Measurements from ENCODE around the gene SCAF4.
A peak's percentile ranks its signal among the peaks of the same experiment; 100 is the strongest.
"Not testable (repeated sequence)": the region's sequence is repeated elsewhere in the genome, so short reads cannot be mapped to it uniquely, and the experiment has no call there.

SCAF4 gene

DNA sequence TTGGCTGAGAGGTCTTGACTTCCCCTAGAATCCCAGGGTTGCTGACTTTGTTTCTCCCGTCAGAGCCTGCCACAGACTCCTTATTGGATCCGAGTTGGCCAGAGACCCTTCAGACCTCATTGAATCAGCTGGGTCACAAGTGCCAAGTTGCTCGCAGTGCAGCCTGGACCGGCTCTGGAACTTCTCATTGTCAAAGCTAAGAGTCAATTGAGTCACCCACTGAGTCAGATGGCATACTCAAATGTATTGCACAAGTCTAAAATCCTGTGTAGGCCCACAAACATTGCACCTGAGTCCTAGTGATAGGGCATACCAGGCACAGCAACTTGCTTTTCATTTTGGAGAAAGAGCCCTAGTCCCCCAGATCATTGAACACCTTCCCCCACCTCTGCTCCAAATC lies 20.4 kb upstream of the SCAF4 start:
- Mint-ChIP-seq H3K4me1 (no peaks in the 10 kb centered on the region), H3K27me3 (no peaks in the 10 kb centered on the region), H3K27ac (peak overlapping the region in 1 of 2 donors; percentile 27), H3K4me3 (no peak overlapping the region), H3K9me3 (no peaks in the 10 kb centered on the region)
- no peak for DNase-seq
- ATAC-seq, result no peak

DNA sequence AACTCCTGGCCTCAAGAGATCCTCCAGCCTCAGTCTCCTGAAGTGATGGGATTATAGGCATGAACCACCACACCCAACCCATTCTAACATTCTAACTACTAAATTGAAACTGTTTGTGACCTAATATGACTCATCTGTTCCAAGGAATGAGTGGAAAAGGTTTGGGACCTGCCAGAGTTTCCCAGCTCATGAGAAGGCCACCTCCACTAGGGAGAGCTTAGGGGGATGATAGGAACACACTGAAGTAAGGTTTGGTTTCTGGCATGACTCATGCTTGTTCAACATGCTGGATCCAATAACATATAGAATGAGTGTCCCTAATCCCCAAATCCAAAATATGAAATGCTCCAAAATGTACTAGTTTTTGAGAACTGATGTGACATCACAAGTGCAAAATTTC lies 18.9 kb upstream of the SCAF4 start:
- DNase-seq (no peak), ATAC-seq (no peak)
- H3K27ac Mint-ChIP-seq, result no peak overlapping the region
- H3K4me3 Mint-ChIP-seq, result no peak overlapping the region
- H3K9me3 Mint-ChIP-seq, result peaks cover 6 to 7% of the 10 kb centered on the region in 2 donors
- H3K27me3 Mint-ChIP-seq, result no peaks in the 10 kb centered on the region
- no peaks in the 10 kb centered on the region for H3K4me1 Mint-ChIP-seq

DNA sequence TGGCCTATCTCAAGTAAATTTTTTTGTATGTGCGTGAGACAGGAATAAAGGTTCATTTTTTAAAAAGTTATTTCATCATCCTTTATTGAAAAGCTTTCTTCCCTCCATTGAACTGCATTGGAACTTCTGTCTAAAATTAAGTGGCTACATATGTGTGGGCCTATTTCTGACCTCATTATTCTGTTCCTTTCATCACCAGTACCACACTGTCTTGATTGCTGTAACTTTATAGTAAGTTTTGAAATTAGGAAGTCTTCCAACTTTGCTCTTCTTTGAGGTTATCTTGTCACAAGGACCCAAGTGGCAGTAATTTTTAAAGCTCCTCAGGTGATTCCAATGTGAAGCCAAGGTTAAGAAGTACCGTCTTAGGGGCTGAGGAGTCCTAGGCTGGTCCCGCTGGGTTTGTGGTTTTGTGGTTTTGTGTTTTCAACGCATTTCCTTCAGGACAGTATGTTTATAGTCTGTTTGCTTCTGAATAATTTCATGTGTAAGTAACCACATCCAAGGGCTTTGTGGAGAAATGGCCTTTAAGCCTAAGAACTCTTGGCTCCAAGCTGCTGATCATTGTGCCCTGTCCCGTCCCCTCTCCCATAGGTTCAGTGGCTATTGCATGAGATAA lies 12.4 kb upstream of the SCAF4 start:
- ATAC-seq, result no peak
- H3K4me3 Mint-ChIP-seq, result no peak overlapping the region

DNA sequence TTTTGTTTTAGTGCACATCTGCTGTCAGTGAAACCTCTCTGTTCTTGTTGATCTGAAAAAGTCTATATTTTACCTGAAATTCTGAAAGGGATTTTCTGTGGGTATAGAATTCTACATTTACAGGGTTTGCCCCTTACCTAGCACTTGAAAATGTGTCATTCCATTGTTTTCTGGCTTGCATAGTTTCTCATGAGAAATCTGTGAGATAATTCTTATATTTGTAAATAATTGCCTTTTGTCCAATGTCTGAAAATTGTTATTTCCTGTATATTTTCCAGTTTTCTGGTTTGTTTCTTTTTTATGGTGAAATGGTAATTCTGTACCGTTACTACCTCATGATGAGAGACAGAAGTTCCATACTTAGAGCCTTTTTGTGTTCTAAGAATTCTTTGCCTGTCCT lies 11.8 kb upstream of the SCAF4 start:
- H3K27ac Mint-ChIP-seq, result peak overlapping the region in 1 of 2 donors; percentile 65
- no peak for ATAC-seq
- peaks cover 6% of the 10 kb centered on the region for H3K4me1 Mint-ChIP-seq
- H3K4me3 Mint-ChIP-seq, result no peak overlapping the region
- H3K9me3 Mint-ChIP-seq, result peaks cover 12 to 14% of the 10 kb centered on the region in 2 donors
- DNase-seq, result no peak
- no peaks in the 10 kb centered on the region for H3K27me3 Mint-ChIP-seq

More for the DNA sequence above, 12.4 kb upstream of the SCAF4 start:
- peak overlapping the region in 1 of 2 donors; percentile 46 for H3K27ac Mint-ChIP-seq
- H3K4me1 Mint-ChIP-seq, result peaks cover 6% of the 10 kb centered on the region
- no peaks in the 10 kb centered on the region for H3K27me3 Mint-ChIP-seq
- peaks cover 12 to 14% of the 10 kb centered on the region in 2 donors for H3K9me3 Mint-ChIP-seq
- no peak for DNase-seq

DNA sequence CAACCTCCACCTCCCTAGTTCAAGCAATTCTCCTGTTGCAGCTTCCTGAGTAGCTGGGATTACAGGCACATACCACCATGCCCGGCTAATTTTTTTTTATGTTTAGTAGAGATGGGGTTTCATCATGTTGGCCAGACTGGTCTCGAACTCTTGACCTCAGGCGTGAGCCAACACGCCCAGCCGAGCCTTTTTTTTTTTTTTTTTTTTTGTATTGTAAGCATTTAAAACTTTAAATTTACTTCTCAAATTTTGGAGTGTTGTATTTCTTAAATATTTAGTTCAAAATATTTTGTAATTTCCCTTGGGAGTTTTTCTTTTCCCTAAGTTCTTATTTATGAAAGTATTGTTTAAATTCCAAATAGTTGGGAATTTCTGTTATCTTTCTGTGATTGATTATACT lies 9.2 kb upstream of the SCAF4 start:
- H3K27me3 Mint-ChIP-seq, result no peaks in the 10 kb centered on the region

DNA sequence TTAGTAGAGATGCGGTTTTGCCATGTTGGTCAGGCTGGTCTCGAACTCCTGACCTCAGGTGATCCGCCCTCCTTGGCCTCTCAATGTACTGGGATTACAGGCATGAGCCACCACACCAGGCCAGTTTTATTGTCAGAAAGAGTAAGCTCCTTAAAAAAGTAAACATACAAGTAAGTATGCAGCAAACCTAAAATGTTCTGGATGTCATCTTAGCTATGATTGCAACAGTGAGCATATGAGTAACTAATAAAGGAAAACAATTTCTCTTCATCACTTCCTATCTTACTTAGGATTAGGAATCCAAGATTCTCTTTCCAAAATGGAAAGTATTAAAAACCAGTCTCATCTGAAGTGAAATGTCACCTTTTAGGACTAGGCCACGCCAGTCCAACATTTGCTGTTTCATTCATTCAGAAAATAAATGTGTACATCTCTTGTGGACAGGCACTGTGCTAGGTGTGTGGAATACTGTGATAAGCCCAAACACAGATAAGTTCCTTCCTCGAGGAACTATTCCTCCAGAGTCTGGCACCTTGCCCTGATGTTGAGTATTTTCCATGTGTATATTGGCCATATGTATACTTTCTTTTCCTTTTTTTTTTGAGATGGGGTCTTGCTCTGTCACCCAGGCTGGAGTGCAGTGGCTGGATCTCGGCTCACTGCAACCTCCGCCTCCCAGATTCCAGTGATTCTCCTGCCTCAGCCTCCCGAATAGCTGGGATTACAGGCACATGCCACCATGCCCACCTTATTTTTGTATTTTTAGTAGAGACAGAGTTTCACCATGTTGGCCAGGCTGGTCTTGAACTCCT lies 5.9 kb upstream of the SCAF4 start:
- not testable (repeated sequence) for ATAC-seq, H3K27ac Mint-ChIP-seq, H3K4me1 Mint-ChIP-seq, H3K9me3 Mint-ChIP-seq, DNase-seq, H3K27me3 Mint-ChIP-seq, H3K4me3 Mint-ChIP-seq

More for the DNA sequence above, 9.2 kb upstream of the SCAF4 start:
- H3K4me3 Mint-ChIP-seq, result no peak overlapping the region
- H3K27ac Mint-ChIP-seq, result no peak overlapping the region
- DNase-seq (no peak), ATAC-seq (no peak)
- peaks cover 6% of the 10 kb centered on the region for H3K4me1 Mint-ChIP-seq
- H3K9me3 Mint-ChIP-seq, result peaks cover 9% of the 10 kb centered on the region in 2 donors

DNA sequence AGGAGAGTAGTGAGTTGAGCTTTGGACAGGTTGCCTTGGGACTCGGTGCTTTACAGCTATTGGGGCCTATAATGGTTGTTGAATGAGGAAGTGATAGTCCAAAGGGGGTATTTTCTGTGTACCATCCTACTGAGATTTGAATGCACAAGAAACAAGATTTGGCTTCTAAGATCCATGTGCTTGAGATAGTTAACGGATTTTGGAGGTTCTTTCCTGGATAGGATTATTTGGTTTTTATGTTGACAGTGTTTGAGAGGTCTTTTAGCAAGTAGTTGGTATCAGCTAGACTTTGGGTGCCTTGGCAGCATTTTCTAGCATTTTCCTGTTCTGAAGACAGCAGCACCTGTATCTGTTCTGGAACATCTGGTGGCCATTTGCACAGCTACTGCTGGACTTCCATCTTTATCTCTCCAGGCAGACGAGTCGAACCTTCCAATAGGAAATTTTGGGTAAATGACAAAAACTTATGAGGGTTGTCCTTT lies 3.6 kb upstream of the SCAF4 start:
- Mint-ChIP-seq H3K9me3 (no peaks in the 10 kb centered on the region), H3K27me3 (no peaks in the 10 kb centered on the region), H3K4me3 (no peak overlapping the region), H3K27ac (no peak overlapping the region), H3K4me1 (no peaks in the 10 kb centered on the region)
- ATAC-seq (no peak), DNase-seq (no peak)

DNA sequence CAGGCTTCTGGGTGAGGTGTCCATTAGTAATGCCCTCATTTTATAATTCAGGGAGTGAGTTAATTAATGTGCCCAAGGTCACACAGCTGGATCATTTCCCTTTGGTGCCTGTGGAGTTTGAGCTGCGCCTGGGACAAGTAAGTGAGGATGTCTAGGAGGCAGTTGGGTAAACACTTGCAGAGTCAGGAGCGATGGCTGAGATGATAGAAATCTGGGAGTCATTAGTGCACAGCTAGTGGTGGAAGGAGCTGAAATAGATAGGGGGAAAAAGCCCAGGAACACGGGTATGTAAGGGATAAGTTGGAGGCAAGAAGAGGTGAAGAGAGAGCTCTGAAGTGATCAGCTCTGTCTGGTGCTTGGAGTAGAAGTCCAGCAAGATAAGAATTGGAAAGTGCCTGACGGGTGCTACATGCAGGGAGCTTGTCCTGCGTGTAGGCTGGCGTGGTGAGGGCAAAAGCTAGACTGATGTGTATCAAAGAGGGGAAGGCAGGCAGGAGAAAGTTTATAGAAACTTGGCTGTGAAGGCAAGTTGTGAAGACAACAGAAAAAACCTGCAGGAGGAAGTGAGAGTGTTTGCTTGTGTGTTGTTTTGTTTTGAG lies 1.7 kb upstream of the SCAF4 start:
- H3K27ac Mint-ChIP-seq, result no peak overlapping the region
- ATAC-seq (no peak), DNase-seq (no peak)
- no peaks in the 10 kb centered on the region for H3K27me3 Mint-ChIP-seq
- no peaks in the 10 kb centered on the region for H3K4me1 Mint-ChIP-seq
- no peak overlapping the region for H3K4me3 Mint-ChIP-seq
- H3K9me3 Mint-ChIP-seq, result no peaks in the 10 kb centered on the region

DNA sequence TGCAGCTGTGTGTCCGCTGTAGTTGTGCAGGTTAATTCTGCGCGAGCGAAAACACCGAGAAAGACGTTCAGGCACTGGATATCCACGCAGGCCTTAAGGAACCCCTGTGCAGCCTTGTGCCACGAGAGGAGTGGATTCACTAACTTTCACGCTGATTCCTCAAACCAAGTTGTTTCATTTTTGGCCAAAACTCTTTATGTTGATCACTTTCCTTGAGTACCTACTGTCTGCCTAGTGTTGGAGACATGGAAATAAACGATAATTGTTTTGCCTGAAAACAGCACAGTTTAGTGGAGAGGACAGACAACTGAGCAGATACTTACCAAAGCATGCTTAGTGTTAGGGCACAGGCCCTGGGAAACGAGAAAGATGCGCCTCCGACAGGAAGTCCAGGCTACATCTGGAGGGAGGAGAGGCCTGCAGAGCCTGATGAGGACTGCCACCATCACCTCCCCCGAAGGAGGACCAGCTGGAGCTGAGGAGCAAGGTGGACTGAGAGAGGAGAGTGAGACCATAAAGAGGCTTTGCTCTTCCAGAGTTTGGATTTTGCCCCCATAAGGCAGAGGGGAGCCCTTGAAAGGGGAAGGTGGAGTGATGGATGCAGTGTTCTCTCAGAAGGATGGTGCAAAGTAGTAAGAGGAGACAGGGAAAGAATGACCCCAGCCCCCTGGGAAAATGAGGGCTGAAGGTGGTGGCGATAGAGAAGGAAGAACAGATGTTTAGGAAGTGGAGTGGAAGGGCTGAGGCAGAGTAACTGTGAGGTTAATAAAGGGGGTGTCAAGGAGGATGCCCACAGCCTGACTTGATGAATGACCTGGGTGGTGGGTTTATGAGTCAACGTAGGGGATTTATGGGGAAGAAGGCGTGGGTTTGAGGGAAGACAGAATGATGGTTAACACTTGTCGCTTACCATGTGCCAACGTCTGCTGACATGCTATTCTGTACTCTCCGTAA lies 956 bp upstream of the SCAF4 start:
- Mint-ChIP-seq H3K4me3 (no peak overlapping the region), H3K9me3 (no peaks in the 10 kb centered on the region), H3K27me3 (no peaks in the 10 kb centered on the region), H3K4me1 (no peaks in the 10 kb centered on the region), H3K27ac (peak overlapping the region in 1 of 2 donors; percentile 54)
- peak; percentile 19 to 55 for DNase-seq
- peak; percentile 28 for ATAC-seq

DNA sequence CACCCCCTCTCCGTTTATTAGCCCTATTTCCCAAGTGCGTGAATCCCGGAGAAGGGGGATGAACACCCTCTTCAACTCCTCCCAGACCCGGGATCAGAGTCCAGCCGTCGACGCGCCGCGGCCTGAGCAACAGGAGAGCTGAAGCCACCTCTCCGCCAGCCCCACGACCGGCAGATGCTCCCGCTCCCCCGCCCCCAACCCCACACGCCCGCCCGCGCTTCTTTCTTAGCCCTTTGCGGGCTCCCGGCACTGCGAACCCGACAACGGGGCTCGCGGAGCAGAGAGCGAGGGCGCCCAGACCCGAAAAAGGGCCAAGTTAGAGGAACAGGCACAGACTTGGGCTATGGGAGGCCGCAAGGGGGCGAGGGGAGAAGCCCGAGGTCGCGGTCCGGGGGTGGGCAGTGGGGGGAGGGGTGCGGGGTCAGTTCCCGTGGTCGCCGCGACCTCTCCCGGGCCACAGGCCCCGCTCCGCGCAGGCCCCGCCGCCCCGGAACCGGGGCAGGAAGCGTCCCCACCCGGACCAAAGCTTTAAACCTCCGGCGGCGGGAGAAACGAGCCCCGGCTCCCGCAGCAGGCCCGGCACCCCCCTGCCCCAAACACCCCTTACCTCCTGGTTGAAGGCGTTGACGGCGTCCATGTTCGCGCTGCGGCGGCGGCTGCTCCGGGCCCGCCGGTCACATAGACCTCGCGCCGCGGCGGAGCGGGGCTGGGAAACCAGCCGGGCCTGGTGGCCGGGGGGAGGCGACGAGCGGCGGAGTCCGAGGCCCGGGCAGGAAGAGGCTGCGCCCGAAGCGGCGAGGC lies 662 bp downstream of the SCAF4 start:
- H3K27me3 Mint-ChIP-seq, result no peaks in the 10 kb centered on the region
- DNase-seq, result peak; percentile 67 to 68
- ATAC-seq, result peak; percentile 56
- peak overlapping the region; percentile 56 to 74 for H3K27ac Mint-ChIP-seq
- H3K9me3 Mint-ChIP-seq, result no peaks in the 10 kb centered on the region
- H3K4me1 Mint-ChIP-seq, result no peaks in the 10 kb centered on the region
- peak overlapping the region; percentile 79 to 86 for H3K4me3 Mint-ChIP-seq

DNA sequence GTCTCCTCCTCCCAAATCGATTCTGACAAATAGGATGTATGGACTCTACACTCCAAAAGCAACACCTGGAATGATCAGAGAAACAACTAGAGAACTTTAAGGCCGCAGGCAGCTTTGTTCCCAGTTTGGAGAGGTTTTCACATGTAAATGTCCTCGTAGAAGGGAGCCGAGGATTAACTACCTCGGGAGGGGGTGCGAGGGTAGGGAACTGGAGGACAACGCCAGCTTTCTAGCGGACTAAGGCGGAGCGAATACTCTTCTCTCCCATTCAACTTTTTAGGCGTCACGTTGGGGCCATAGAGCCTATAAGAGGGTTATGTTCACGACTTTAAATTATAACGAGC lies 1.2 kb downstream of the SCAF4 start:
- no peaks in the 10 kb centered on the region for H3K9me3 Mint-ChIP-seq
- no peaks in the 10 kb centered on the region for H3K4me1 Mint-ChIP-seq
- DNase-seq (no peak), ATAC-seq (no peak)
- H3K4me3 Mint-ChIP-seq, result peak overlapping the region; percentile 79 to 86
- H3K27me3 Mint-ChIP-seq, result no peaks in the 10 kb centered on the region
- peak overlapping the region in 1 of 2 donors; percentile 74 for H3K27ac Mint-ChIP-seq

DNA sequence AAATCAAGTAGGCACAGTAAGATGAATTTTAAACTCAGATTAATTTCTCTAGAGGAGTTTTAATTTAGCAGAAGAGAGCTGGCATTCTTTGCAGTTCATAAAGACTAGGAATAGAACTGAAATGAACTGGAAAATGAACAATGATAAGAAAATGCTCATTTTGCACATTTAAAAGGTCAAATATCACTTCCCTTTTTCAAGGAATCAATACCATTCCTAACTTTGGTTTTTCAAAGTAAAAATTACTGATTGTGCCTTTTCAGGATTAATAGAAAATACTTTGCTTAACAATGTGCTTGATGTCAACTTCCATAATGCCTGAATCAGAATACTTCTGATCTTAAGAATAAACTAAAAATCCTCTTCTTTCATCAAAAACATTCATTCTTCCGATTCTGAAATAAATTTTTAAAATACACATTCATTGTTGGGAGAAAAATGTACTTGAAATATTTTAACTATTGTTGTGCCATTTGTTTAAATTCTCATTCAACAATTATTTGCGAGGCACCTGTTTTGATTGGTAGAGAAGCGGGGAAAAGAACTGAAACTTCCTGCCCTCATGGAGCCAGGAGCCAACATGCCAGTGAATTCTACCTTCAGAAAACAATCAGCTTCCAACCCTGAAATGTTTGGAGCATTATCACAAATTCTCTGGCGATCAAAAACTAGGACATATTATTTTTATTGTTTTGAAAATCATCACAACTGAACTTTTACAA lies 2.1 kb downstream of the SCAF4 start:
- DNase-seq (no peak), ATAC-seq (no peak)
- no peaks in the 10 kb centered on the region for H3K9me3 Mint-ChIP-seq
- H3K4me3 Mint-ChIP-seq, result peak overlapping the region; percentile 79 to 86
- no peak overlapping the region for H3K27ac Mint-ChIP-seq
- H3K27me3 Mint-ChIP-seq, result no peaks in the 10 kb centered on the region
- peaks cover 8% of the 10 kb centered on the region for H3K4me1 Mint-ChIP-seq

DNA sequence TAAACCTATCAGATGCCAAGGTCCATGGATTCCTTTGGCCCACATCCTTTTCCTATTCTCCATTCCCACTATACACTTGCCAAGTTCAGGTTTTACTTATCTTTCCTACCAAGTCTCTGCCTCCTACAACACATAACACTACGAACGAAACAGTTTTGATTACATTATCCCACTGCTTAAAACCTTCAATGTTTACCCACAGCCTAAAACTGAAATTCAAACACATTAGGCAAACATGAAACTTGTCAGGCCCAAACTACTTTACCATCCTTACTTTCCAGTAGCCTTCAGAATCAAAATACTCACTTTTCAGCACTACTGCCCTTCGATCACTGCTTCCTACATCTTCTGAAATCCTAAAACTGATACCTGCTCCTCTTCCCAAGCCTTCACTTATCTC lies 3.0 kb downstream of the SCAF4 start:
- DNase-seq, result no peak
- ATAC-seq, result no peak
- Mint-ChIP-seq H3K27ac (no peak overlapping the region), H3K4me3 (no peak overlapping the region), H3K4me1 (peaks cover 16% of the 10 kb centered on the region), H3K9me3 (no peaks in the 10 kb centered on the region), H3K27me3 (no peaks in the 10 kb centered on the region)

DNA sequence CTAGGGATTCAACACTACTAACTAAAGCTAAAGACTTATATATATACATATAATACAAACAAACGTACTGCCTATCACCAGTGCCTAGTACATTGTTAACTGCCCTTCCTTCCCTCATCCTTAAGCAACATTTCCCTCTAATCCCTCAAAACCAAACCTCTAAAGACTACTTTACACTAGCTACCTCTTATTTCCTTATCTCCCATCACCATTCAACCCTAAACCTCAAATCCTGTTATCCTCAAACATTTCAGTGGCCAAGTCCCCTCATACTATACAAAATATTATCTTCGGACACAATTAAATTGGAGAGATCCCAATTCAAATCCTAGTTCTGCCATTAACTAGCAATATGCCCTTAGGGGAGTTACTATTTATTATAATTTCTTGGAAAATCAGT lies 3.7 kb downstream of the SCAF4 start:
- no peak overlapping the region for H3K4me3 Mint-ChIP-seq
- no peaks in the 10 kb centered on the region for H3K27me3 Mint-ChIP-seq
- DNase-seq (no peak), ATAC-seq (no peak)
- no peak overlapping the region for H3K27ac Mint-ChIP-seq
- peaks cover 24% of the 10 kb centered on the region for H3K4me1 Mint-ChIP-seq
- no peaks in the 10 kb centered on the region for H3K9me3 Mint-ChIP-seq
